A549 treated with Mapracorat at 1 μM for 4 hours (cell line): ENCODE results near the gene OR5B17. TPM values are rescaled to one million over a fixed set of nuclear protein-coding genes. Genes with fewer than 3 reads are reported as not detected.

Experiments used
- total RNA-seq: library from RNA; stranded (reverse); fragments of 200-300 nt; extraction: Qiagen RNA extraction; gene quantifications from 5 replicates; pipeline ENCODE4 v1.2.3, GENCODE V29; 2022

OR5B17 gene
- total RNA-seq: not detected in 5 replicates

GRCh38 chr11:58358969-58359368, at the start of gene OR5B17:
Gene OR5B17 (minus strand): TSS chr11:58359069. CDS start chr11:58359069, 0 bp downstream.

GRCh38 chr11:58406774-58407173, 47.9 kb upstream of the OR5B17 start, which contains the start of gene OR5B3:
Gene OR5B3 (minus strand): TSS chr11:58406874. CDS start chr11:58403409, 3,465 bp downstream.

Other genes starting within 250 kb of the OR5B17 start
- not detected in 5 replicates for gene OR9I1, start 233.5 kb downstream of the OR5B17 start, total RNA-seq
- not detected in 5 replicates for gene OR9Q2, start 170.0 kb downstream of the OR5B17 start, total RNA-seq
- not detected in 5 replicates for gene OR1S2, start 154.9 kb downstream of the OR5B17 start, total RNA-seq
- not detected in 5 replicates for gene OR1S1, start 146.3 kb downstream of the OR5B17 start, total RNA-seq
- gene OR10Q1, start 130.2 kb downstream of the OR5B17 start, total RNA-seq: not detected in 5 replicates
- gene OR10W1, start 90.8 kb downstream of the OR5B17 start, total RNA-seq: not detected in 5 replicates
- not detected in 5 replicates for gene OR5B3, start 47.8 kb upstream of the OR5B17 start, total RNA-seq
- gene OR5B2, start 69.1 kb upstream of the OR5B17 start, total RNA-seq: not detected in 5 replicates
- not detected in 5 replicates for gene OR5B12, start 83.2 kb upstream of the OR5B17 start, total RNA-seq
- not detected in 5 replicates for gene OR5B21, start 149.0 kb upstream of the OR5B17 start, total RNA-seq
- 2.2 to 2.8 TPM (median 2.5 TPM) in 5 replicates for gene LPXN, start 216.8 kb upstream of the OR5B17 start, total RNA-seq
- 33.2 to 39.9 TPM (median 37.7 TPM) in 5 replicates for gene ZFP91, start 220.0 kb upstream of the OR5B17 start, total RNA-seq